OCI-LY7 (cell line): ENCODE measurements around the gene CALHM5. TPM values are rescaled to one million over a fixed set of nuclear protein-coding genes. Genes with fewer than 3 reads are reported as not detected.

Source experiments
- BruUV-seq: library from RNA; stranded (reverse); fragments of 400-500 nt; replicated peaks from 2 replicates; lab custom pipeline; 2021; lab: Mats Ljungman, UMichigan
- CTCF ChIA-PET: fragments of 300-600 bp; sonication (Branson Sonifier 250); formaldehyde crosslinking; loops from one replicate; lab custom pipeline; 2022; ENCODE audit warnings: antibody characterized with exemption; ENCODE audit not compliant: unreplicated experiment; lab: Charles Lee
- POLR2A ChIA-PET: fragments of 300-600 bp; sonication (Branson Sonifier 250); formaldehyde crosslinking; loops from one replicate; lab custom pipeline; 2022; ENCODE audit warnings: antibody characterized with exemption; lab: Charles Lee
- DNase-seq: peaks from one replicate; pipeline ENCODE4 v3.0.0-alpha.2; 2015; ENCODE audit warnings: low spot score
- H2AFZ ChIP-seq: fragments of 200-600 bp; sonication (generic), shearing (Covaris generic); 2 replicates; pipeline ENCODE4 v1.6.1; 2014; ENCODE audit warnings: mild to moderate bottlenecking, antibody characterized with exemption, low read length, moderate library complexity
- H3K27ac ChIP-seq: fragments of 200-600 bp; sonication (generic); 2 replicates; pipeline ENCODE4 v1.5.1; 2014; ENCODE audit warnings: mixed run types, low read depth, mild to moderate bottlenecking, moderate library complexity, low read length, inconsistent platforms; ENCODE audit not compliant: poor library complexity, severe bottlenecking
- H3K36me3 ChIP-seq: fragments of 200-600 bp; sonication (generic); 2 replicates; pipeline ENCODE4 v1.6.1; 2014; ENCODE audit warnings: mild to moderate bottlenecking, antibody characterized with exemption, low read length, moderate library complexity, mixed read lengths; ENCODE audit not compliant: insufficient read depth
- H3K4me1 ChIP-seq: fragments of 200-600 bp; sonication (generic); 2 replicates; pipeline ENCODE4 v1.5.1; 2014; ENCODE audit warnings: mild to moderate bottlenecking, low read length; ENCODE audit not compliant: insufficient read depth, poor library complexity, severe bottlenecking
- H3K4me2 ChIP-seq: fragments of 200-600 bp; sonication (generic); 2 replicates; pipeline ENCODE4 v1.6.1; 2014; ENCODE audit warnings: mild to moderate bottlenecking, low read length
- H3K4me3 ChIP-seq: fragments of 200-600 bp; sonication (generic); 2 replicates; pipeline ENCODE4 v1.5.1; 2014; ENCODE audit warnings: mild to moderate bottlenecking, low read depth, low read length; ENCODE audit not compliant: poor library complexity, severe bottlenecking
- H3K79me2 ChIP-seq: fragments of 200-600 bp; sonication (generic); 2 replicates; pipeline ENCODE4 v1.6.1; 2016; ENCODE audit warnings: low read depth, mild to moderate bottlenecking, low read length, moderate library complexity, mixed read lengths; ENCODE audit not compliant: insufficient read depth
- H3K9me2 ChIP-seq: fragments of 200-600 bp; sonication (generic); 2 replicates; pipeline ENCODE4 v1.6.1; 2016; ENCODE audit warnings: mild to moderate bottlenecking, low read length, mixed read lengths; ENCODE audit not compliant: insufficient read depth
- H3K9me3 ChIP-seq: fragments of 200-600 bp; sonication (generic); 2 replicates; pipeline ENCODE4 v1.6.1; 2014; ENCODE audit warnings: mild to moderate bottlenecking, mixed run types, low read length, mixed read lengths
- H4K20me1 ChIP-seq: fragments of 200-600 bp; sonication (generic); 2 replicates; pipeline ENCODE4 v1.6.1; 2014; ENCODE audit warnings: mild to moderate bottlenecking, antibody characterized with exemption, low read length, moderate library complexity, mixed read lengths; ENCODE audit not compliant: insufficient read depth
- CTCF ChIP-seq: fragments of 200-600 bp; sonication (generic); conservative IDR thresholded peaks from 2 replicates; pipeline ENCODE4 v1.5.1; 2014; ENCODE audit warnings: mild to moderate bottlenecking, antibody characterized with exemption, low read length, moderate library complexity, mixed read lengths
- EZH2phosphoT487 ChIP-seq: fragments of 200-600 bp; sonication (generic); IDR thresholded peaks from 2 replicates; pipeline ENCODE4 v1.6.1; 2018; ENCODE audit warnings: low read depth, borderline replicate concordance, mild to moderate bottlenecking, mixed run types, antibody characterized with exemption, low read length, moderate library complexity, mixed read lengths
- intact Hi-C: fragments of 100-400 bp; cut with micrococcal nuclease; formaldehyde crosslinking; loops from one replicate; pipeline ENCODE4 v1.10.0; 2022; ENCODE audit not compliant: unreplicated experiment
- total RNA-seq, 2 experiments: library from RNA; depleted of rRNA in 1 of 2; stranded (reverse); fragments of >200 nt in 1 of 2; shearing (Covaris generic) in 1 of 2; gene quantifications; 2 replicates each; pipeline ENCODE4 v1.2.3, GENCODE V29; 2014 to 2022

CALHM5 gene
- total RNA-seq, 2 experiments from 2014 or later: not detected

GRCh38 chr6:116467514-116467913 lies 43.9 kb upstream of the CALHM5 start:
- Histone ChIP-seq H3K9me2 (no peaks in the 10 kb centered on the region), H3K79me2 (no peaks in the 10 kb centered on the region), H3K4me1 (peaks cover 5% of the 10 kb centered on the region), H4K20me1 (no peaks in the 10 kb centered on the region), H3K4me2 (no peak overlapping the region), H3K27ac (no peak overlapping the region), H3K4me3 (no peak overlapping the region), H2AFZ (no peak overlapping the region), H3K9me3 (no peaks in the 10 kb centered on the region), H3K36me3 (no peaks in the 10 kb centered on the region)
- POLR2A ChIA-PET: interaction anchor here (0.7 kb wide), 1 partner anchor 33 kb away, joined by 4 read pairs; no protein-coding TSS in a partner anchor
- no peak for DNase-seq
- BruUV-seq: no TSS peak
- no peak for TF ChIP-seq CTCF
- CTCF ChIA-PET: no interaction called here
- intact Hi-C loops: no loop called here

GRCh38 chr6:116468293-116468692 lies 43.1 kb upstream of the CALHM5 start:
- BruUV-seq: no TSS peak

GRCh38 chr6:116471531-116471930 lies 39.9 kb upstream of the CALHM5 start:
- ChIA-PET CTCF (no interaction called here), POLR2A (no interaction called here)
- TF ChIP-seq EZH2phosphoT487 (no peak), CTCF (no peak)
- Histone ChIP-seq H3K9me3 (no peaks in the 10 kb centered on the region), H2AFZ (no peak overlapping the region), H3K9me2 (no peaks in the 10 kb centered on the region), H3K4me1 (peaks cover 18% of the 10 kb centered on the region), H4K20me1 (no peaks in the 10 kb centered on the region), H3K4me3 (no peak overlapping the region), H3K4me2 (no peak overlapping the region), H3K36me3 (no peaks in the 10 kb centered on the region), H3K27ac (no peak overlapping the region), H3K79me2 (no peaks in the 10 kb centered on the region)
- intact Hi-C loops: no loop called here
- BruUV-seq: no TSS peak
- DNase-seq: no peak

More at GRCh38 chr6:116468293-116468692, 43.1 kb upstream of the CALHM5 start:
- ChIA-PET POLR2A (no interaction called here), CTCF (no interaction called here)
- Histone ChIP-seq H3K4me3 (no peak overlapping the region), H3K4me2 (no peak overlapping the region), H4K20me1 (no peaks in the 10 kb centered on the region), H3K4me1 (peaks cover 5% of the 10 kb centered on the region), H3K9me2 (no peaks in the 10 kb centered on the region), H3K79me2 (no peaks in the 10 kb centered on the region), H3K9me3 (no peaks in the 10 kb centered on the region), H3K36me3 (no peaks in the 10 kb centered on the region), H2AFZ (no peak overlapping the region), H3K27ac (no peak overlapping the region)
- no peak for DNase-seq
- intact Hi-C loops: no loop called here
- TF ChIP-seq EZH2phosphoT487: no peak
- TF ChIP-seq CTCF: no peak
